Rectal smooth muscle tissue (tissue), 1 donor: ENCODE data around the gene DACT2.
"Not testable (repeated sequence)": the region's sequence is repeated elsewhere in the genome, so short reads cannot be mapped to it uniquely, and the experiment has no call there.

Experiments
- H3K27ac ChIP-seq: one replicate; pipeline ENCODE4 v1.7.0; 2013; ENCODE audit warnings: low read depth, low read length, inconsistent platforms
- H3K27me3 ChIP-seq: one replicate; pipeline ENCODE4 v1.7.0; 2013; ENCODE audit warnings: low read length; ENCODE audit not compliant: control insufficient read depth, insufficient read depth
- H3K36me3 ChIP-seq: one replicate; pipeline ENCODE4 v1.7.0; 2013; ENCODE audit warnings: low read length; ENCODE audit not compliant: control insufficient read depth, insufficient read depth
- H3K4me1 ChIP-seq: one replicate; pipeline ENCODE4 v1.7.0; 2013; ENCODE audit warnings: low read length; ENCODE audit not compliant: control insufficient read depth, insufficient read depth
- H3K4me3 ChIP-seq: one replicate; pipeline ENCODE4 v1.7.0; 2013; ENCODE audit warnings: low read length
- H3K9ac ChIP-seq: one replicate; pipeline ENCODE4 v1.7.0; 2013; ENCODE audit warnings: low read length

Gene DACT2

DNA sequence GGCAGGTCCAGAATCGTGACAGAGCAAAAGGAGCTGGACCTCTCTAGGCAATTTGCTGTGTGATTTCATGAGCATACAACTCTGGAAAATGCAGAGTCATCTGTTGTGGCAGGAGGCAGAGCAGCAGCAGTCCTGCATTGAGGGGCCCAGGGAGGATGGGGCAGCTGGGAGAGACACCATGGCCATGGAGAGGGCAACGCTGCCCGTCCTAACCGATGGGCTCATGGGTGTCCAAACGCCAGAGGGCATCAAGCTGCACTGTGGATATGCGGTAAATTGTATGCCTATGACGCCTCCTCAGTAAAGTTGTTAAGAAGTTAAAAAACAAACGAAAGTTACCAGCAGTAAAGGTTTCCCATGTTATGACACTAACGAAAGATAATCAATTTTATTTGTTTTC is 42.2 kb upstream of the DACT2 start:
- Histone ChIP-seq H3K27me3 (no peaks in the 10 kb centered on the region), H3K36me3 (no peaks in the 10 kb centered on the region), H3K4me1 (no peaks in the 10 kb centered on the region), H3K27ac (no peak overlapping the region), H3K9ac (no peak overlapping the region), H3K4me3 (no peak overlapping the region)

DNA sequence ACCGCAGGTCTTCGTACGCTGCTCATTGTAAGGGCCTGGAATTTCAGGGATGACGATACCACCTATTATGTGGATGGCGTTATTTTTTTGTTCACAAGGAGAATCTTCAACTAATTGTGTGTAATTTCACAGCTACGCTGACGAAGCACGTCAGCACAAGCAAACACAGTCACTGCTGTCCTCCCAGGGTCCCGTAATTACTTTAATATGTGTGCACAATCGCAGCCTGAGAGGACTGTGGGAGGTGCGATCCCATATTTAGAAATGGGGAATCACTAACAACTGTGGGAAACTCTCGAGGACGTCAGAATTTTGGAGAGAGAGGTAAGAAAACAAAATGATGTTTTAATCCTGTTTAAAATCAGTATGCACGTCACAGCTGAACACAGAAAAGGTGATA is 40.2 kb upstream of the DACT2 start:
- Histone ChIP-seq H3K9ac (no peak overlapping the region), H3K4me3 (no peak overlapping the region), H3K27me3 (no peaks in the 10 kb centered on the region), H3K27ac (no peak overlapping the region), H3K4me1 (no peaks in the 10 kb centered on the region), H3K36me3 (no peaks in the 10 kb centered on the region)

- no peaks in the 10 kb centered on the region for H3K27me3 ChIP-seq
- H3K4me1 ChIP-seq, result no peaks in the 10 kb centered on the region
- no peak overlapping the region for H3K9ac ChIP-seq
- H3K4me3 ChIP-seq, result no peak overlapping the region
- no peak overlapping the region for H3K27ac ChIP-seq
- no peaks in the 10 kb centered on the region for H3K36me3 ChIP-seq
Observed at GRCh38 chr6:168358842-168359420, 39.4 kb upstream of the DACT2 start.

GRCh38 chr6:168356872-168357271 is 37.3 kb upstream of the DACT2 start:
- not testable (repeated sequence) for H3K27ac ChIP-seq

DNA sequence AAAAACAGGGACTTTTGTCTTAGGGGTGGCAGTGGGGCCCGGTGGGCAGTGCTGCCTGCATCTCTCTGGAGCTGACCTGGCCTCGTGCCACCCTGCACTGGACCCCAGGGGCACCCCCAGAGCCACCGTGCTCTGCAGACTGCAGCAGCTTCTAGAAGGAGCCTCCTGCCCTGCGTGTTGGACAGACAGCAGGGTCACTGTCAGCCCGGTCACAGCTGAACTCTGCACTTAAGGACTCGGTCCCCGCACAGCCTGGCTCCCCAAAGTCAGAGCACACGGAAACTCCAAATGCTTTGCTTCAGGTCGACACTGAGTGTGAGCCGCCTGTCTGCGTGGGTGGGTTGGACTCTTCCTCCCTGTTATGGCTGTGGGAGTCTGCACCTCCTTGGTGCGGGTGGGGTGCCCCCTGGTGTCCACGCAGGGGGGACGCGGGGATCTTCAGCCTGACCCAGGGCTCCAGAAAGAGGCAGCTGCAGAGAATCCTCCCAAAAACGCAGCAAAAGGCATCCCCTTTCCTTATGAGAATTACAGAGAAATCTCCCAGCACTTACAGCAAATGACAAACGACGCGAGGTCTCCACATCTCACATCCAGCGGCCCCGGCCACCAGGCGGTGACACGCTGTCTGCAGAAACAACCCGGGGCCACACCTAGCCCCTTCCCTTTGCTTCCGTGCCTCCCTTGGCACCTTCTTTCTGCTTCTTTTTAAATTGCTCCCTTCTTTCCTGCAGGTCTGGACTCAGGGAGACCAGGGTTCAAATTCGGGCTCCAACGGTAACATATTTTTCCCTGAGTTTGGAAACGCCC is 36.3 kb upstream of the DACT2 start:
- Histone ChIP-seq H3K9ac (peak overlapping the region; percentile 8), H3K27ac (no peak overlapping the region), H3K36me3 (no peaks in the 10 kb centered on the region), H3K27me3 (no peaks in the 10 kb centered on the region), H3K4me3 (peak overlapping the region; percentile 33), H3K4me1 (no peaks in the 10 kb centered on the region)

More at GRCh38 chr6:168356872-168357271, 37.3 kb upstream of the DACT2 start:
- not testable (repeated sequence) for H3K36me3 ChIP-seq, H3K27me3 ChIP-seq, H3K4me3 ChIP-seq, H3K9ac ChIP-seq, H3K4me1 ChIP-seq

GRCh38 chr6:168354338-168354737 is 34.8 kb upstream of the DACT2 start:
- H3K4me3 ChIP-seq, result no peak overlapping the region
- H3K4me1 ChIP-seq, result no peaks in the 10 kb centered on the region
- no peak overlapping the region for H3K27ac ChIP-seq
- no peaks in the 10 kb centered on the region for H3K36me3 ChIP-seq
- no peaks in the 10 kb centered on the region for H3K27me3 ChIP-seq
- no peak overlapping the region for H3K9ac ChIP-seq

DNA sequence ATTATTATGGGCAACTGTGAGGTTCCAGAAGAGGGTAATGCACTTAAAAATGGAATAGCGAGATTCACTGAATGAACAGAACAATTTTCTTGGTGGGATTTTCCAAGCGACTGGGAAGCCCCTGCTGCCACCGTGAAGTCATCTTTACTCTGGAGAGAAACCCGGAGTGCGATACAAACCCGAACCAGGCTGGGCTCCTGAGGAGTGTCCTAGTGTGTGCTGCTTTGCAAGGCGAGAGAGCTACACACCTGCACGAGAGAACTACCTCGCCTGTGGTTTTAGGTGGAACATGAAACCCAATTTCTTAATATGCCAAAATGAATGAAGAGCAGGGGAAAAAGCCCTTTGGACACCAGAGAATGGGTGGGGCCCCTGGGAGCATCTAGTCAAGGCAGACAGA is 33.5 kb upstream of the DACT2 start:
- Histone ChIP-seq H3K36me3 (no peaks in the 10 kb centered on the region), H3K4me3 (no peak overlapping the region), H3K4me1 (no peaks in the 10 kb centered on the region), H3K27me3 (no peaks in the 10 kb centered on the region), H3K9ac (no peak overlapping the region), H3K27ac (no peak overlapping the region)

DNA sequence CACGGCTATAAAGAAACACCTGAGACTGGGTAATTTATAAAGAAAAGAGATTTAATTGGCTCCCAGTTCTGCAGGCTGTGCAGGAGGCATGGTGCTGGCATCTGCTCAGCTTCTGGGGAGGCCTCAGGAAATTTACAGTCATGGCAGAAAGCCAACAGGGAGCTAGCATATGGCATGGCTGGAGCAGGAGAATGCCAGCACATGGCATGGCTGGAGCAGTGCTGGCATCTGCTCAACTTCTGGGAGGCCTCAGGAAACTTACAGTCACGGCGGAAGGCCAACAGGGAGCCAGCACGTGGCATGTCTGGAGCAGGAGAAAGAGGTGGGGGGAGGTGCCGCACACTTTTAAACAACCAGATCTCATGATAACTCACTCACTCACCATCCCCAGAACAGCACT is 32.5 kb upstream of the DACT2 start:
- no peak overlapping the region for H3K4me3 ChIP-seq
- no peak overlapping the region for H3K9ac ChIP-seq
- H3K4me1 ChIP-seq, result no peaks in the 10 kb centered on the region
- H3K27ac ChIP-seq, result no peak overlapping the region
- no peaks in the 10 kb centered on the region for H3K27me3 ChIP-seq
- H3K36me3 ChIP-seq, result no peaks in the 10 kb centered on the region

DNA sequence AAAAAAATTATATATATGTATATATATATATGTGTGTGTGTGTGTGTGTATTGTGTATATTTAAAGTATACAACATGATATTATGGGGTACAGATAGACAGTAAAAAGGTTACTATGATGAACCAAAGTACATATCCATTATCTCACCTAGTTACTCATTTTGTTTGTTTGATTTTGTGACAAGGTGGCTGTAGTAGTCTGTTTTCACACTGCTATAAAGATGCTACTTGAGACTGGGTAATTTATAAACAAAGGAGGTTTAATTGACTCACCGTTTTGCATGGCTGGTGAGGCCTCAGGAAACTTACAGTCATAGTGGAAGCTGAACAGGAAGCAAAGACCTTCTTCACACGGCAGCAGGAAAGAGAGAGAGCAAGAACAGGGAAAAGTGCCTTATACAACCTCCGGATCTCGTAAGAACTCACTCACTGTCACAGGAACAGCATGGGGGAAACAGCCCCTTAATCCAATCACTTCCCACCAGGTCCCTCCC is 30.2 kb upstream of the DACT2 start:
- Histone ChIP-seq H3K36me3 (no peaks in the 10 kb centered on the region), H3K27ac (no peak overlapping the region), H3K27me3 (peaks cover 3% of the 10 kb centered on the region)

DNA sequence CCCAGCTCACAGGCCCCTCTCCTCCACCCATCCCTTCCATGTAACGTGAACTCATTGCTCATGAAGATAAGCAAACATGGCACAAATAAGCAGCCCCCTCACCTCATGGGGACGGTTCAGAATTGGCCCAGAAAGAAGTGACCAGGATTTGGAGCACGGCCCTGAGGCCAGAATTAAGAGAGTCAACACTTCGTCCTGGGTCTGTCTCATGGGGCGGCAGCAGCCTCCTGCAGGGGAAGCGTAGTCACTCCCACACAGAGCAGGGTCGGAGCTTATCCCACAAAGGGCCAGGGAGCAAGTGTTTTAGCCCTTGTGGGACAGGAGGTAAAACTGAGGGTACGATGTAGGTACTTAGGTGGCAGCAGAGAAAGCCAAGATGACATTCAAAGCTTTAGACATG is 28.6 kb upstream of the DACT2 start:
- no peaks in the 10 kb centered on the region for H3K4me1 ChIP-seq
- H3K27ac ChIP-seq, result no peak overlapping the region
- peaks cover 3% of the 10 kb centered on the region for H3K27me3 ChIP-seq
- no peak overlapping the region for H3K9ac ChIP-seq
- no peak overlapping the region for H3K4me3 ChIP-seq
- no peaks in the 10 kb centered on the region for H3K36me3 ChIP-seq

More for the DNA sequence above, 30.2 kb upstream of the DACT2 start:
- Histone ChIP-seq H3K4me3 (no peak overlapping the region), H3K9ac (no peak overlapping the region), H3K4me1 (no peaks in the 10 kb centered on the region)

DNA sequence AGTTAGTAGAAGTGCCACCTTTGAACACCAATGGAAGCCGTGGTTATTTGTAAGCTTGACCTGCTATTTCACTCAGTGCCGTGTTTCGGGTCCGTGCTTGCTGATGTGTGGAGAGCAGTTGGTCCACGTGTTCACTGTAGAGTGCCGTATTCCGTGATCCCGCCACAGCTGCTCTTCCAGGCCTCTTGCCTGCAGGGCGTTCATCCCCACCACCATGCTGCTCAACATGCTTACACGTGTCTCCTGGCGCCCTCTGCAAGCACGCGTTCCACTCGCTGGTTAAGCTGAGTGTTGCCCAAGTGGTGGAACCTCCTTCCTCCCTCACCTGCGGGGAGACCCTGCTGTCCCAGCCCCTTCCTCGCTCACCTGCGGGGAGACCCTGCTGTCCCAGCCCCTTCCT is 28.0 kb upstream of the DACT2 start:
- Histone ChIP-seq H3K27me3 (peaks cover 3% of the 10 kb centered on the region), H3K9ac (no peak overlapping the region), H3K27ac (no peak overlapping the region), H3K4me3 (no peak overlapping the region), H3K36me3 (no peaks in the 10 kb centered on the region), H3K4me1 (no peaks in the 10 kb centered on the region)

DNA sequence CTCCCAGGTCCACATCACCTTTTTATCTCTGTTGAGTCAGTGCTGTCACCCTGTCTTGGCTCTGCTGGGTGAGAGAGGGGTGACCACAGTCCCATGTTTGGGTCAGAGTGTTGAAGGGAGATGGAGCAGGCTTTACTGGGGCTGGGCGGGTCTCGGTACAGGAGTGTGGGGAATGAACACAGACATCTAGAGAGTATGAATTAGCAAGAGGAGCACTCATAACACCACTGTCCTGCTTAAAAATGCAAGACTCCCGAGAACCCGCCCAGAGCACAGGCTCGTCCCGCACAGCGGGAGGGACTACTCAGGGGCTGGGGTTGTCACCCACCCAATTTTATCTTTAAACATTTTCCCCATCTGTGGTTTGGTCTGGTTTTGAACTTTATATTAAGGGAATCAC is 27.5 kb upstream of the DACT2 start:
- no peak overlapping the region for H3K4me3 ChIP-seq
- no peak overlapping the region for H3K27ac ChIP-seq
- H3K9ac ChIP-seq, result no peak overlapping the region
- H3K36me3 ChIP-seq, result no peaks in the 10 kb centered on the region
- no peaks in the 10 kb centered on the region for H3K4me1 ChIP-seq
- H3K27me3 ChIP-seq, result peaks cover 3% of the 10 kb centered on the region
